DOHH2 (cell line): Measurements from ENCODE around the gene FAAH.
"Not testable (repeated sequence)": the region's sequence is repeated elsewhere in the genome, so short reads cannot be mapped to it uniquely, and the experiment has no call there.

Experiments
- H3F3A ChIP-seq: fragments of 200-600 bp; sonication (generic), shearing (Covaris generic); 2 replicates; pipeline ENCODE4 v1.6.0; 2016; ENCODE audit warnings: antibody characterized with exemption, mild to moderate bottlenecking; ENCODE audit not compliant: control insufficient read depth, insufficient read depth
- H3K27ac ChIP-seq: fragments of 200-600 bp; sonication (generic); 2 replicates; pipeline ENCODE4 v1.5.1; 2014; ENCODE audit warnings: low read depth, mild to moderate bottlenecking, low read length, moderate library complexity
- H3K27me3 ChIP-seq: fragments of 200-600 bp; sonication (generic); 2 replicates; pipeline ENCODE4 v1.6.1; 2014; ENCODE audit warnings: mild to moderate bottlenecking, low read length, mixed read lengths; ENCODE audit not compliant: control insufficient read depth
- H3K36me3 ChIP-seq: fragments of 200-600 bp; sonication (generic); 2 replicates; pipeline ENCODE4 v1.6.1; 2014; ENCODE audit warnings: mild to moderate bottlenecking, low read length, moderate library complexity, mixed read lengths; ENCODE audit not compliant: control insufficient read depth
- H3K4me1 ChIP-seq: fragments of 200-600 bp; sonication (generic); 2 replicates; pipeline ENCODE4 v1.6.1; 2014; ENCODE audit warnings: mild to moderate bottlenecking, low read length, mixed read lengths; ENCODE audit not compliant: control insufficient read depth
- H3K4me2 ChIP-seq: fragments of 200-600 bp; sonication (generic); 2 replicates; pipeline ENCODE4 v1.6.0; 2014; ENCODE audit warnings: mild to moderate bottlenecking, low read length, moderate library complexity
- H3K4me3 ChIP-seq: fragments of 200-600 bp; sonication (generic); 2 replicates; pipeline ENCODE4 v1.5.1; 2014; ENCODE audit warnings: mild to moderate bottlenecking, low read length, mixed read lengths
- H3K79me2 ChIP-seq: fragments of 200-600 bp; sonication (generic); 2 replicates; pipeline ENCODE4 v1.6.1; 2014; ENCODE audit warnings: mild to moderate bottlenecking, low read length, mixed read lengths; ENCODE audit not compliant: control insufficient read depth
- H3K9me2 ChIP-seq: fragments of 200-600 bp; sonication (generic); replicated peaks from 2 replicates; pipeline ENCODE4 v1.6.1; 2014; ENCODE audit warnings: mild to moderate bottlenecking, low read length, mixed read lengths; ENCODE audit not compliant: control insufficient read depth
- H3K9me3 ChIP-seq: fragments of 200-600 bp; sonication (generic); 2 replicates; pipeline ENCODE4 v1.6.1; 2014; ENCODE audit warnings: antibody characterized with exemption, low read length, mixed read lengths; ENCODE audit not compliant: control insufficient read depth, insufficient read depth
- H4K20me1 ChIP-seq: fragments of 200-600 bp; sonication (generic); 2 replicates; pipeline ENCODE4 v1.6.0; 2014; ENCODE audit warnings: low read depth, mild to moderate bottlenecking, antibody characterized with exemption, low read length, moderate library complexity; ENCODE audit not compliant: control insufficient read depth, insufficient read depth
- EZH2phosphoT487 ChIP-seq: fragments of 200-600 bp; sonication (generic); IDR thresholded peaks from 2 replicates; pipeline ENCODE4 v1.6.1; 2017; ENCODE audit warnings: borderline replicate concordance, mild to moderate bottlenecking, antibody characterized with exemption, low read length, moderate library complexity, mixed read lengths
- TF ChIP-seq, protein P1 (sequence below): fragments of 200-600 bp; sonication (generic); IDR thresholded peaks from one replicate; pipeline ENCODE4 v1.5.1; 2014; ENCODE audit warnings: antibody characterized with exemption, mild to moderate bottlenecking, low read depth, low read length; ENCODE audit not compliant: poor library complexity, severe bottlenecking

FAAH gene

DNA sequence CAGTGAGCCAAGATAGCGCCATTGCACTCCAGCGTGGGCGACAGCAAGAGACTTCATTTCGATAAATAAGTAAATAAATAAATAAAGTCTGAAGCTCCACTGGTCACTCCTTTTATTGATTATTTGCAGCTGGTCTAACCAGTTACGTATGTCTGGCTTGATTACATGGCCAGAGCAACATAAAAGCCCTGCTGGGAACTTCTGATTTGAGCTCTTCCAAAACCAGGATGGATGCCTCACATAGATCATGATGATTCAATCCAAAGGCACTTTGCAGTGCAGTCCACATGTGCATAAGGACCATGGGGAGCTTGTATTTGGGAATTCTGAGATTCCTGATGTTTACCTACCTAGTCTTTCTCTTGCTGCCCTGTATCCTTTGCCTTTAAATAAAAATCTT is 29.5 kb upstream of the FAAH start:
- peaks cover 58% of the 10 kb centered on the region for H3K36me3 ChIP-seq
- H3K9me3 ChIP-seq = no peaks in the 10 kb centered on the region
- peaks cover 3% of the 10 kb centered on the region; the same call in 1 of the 2 replicates for H4K20me1 ChIP-seq
- H3K4me1 ChIP-seq = peaks cover 2% of the 10 kb centered on the region
- H3K27ac ChIP-seq = no peak overlapping the region
- TF ChIP-seq EZH2phosphoT487 = no peak
- TF ChIP-seq, protein P1, sequence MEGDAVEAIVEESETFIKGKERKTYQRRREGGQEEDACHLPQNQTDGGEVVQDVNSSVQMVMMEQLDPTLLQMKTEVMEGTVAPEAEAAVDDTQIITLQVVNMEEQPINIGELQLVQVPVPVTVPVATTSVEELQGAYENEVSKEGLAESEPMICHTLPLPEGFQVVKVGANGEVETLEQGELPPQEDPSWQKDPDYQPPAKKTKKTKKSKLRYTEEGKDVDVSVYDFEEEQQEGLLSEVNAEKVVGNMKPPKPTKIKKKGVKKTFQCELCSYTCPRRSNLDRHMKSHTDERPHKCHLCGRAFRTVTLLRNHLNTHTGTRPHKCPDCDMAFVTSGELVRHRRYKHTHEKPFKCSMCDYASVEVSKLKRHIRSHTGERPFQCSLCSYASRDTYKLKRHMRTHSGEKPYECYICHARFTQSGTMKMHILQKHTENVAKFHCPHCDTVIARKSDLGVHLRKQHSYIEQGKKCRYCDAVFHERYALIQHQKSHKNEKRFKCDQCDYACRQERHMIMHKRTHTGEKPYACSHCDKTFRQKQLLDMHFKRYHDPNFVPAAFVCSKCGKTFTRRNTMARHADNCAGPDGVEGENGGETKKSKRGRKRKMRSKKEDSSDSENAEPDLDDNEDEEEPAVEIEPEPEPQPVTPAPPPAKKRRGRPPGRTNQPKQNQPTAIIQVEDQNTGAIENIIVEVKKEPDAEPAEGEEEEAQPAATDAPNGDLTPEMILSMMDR = no peak
- H3K4me2 ChIP-seq = no peak overlapping the region
- H3K9me2 ChIP-seq = no peaks in the 10 kb centered on the region
- H3F3A ChIP-seq = peaks cover 11% of the 10 kb centered on the region
- no peak overlapping the region for H3K4me3 ChIP-seq
- H3K79me2 ChIP-seq = no peaks in the 10 kb centered on the region
- H3K27me3 ChIP-seq = no peaks in the 10 kb centered on the region

DNA sequence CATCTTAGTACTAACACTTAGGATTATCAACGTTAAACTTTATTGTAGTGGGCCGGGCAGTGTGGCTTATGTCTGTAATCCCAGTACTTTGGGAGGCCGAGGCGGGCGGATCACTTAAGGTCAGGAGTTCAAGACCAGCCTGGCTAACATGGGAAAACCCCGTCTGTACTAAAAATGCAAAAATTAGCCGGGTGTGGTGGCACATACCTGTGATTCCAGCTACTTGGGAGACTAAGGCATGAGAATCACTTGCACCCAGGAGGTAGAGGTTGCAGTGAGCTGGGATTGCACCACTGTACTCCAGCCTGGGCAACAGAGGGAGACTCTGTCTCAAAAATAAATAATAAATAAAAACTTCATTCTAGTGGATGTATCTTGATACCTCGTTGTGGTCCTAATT is 28.3 kb upstream of the FAAH start:
- H3K4me1 ChIP-seq = peaks cover 14% of the 10 kb centered on the region
- not testable (repeated sequence) for H3K27ac ChIP-seq, H3K79me2 ChIP-seq, H3K9me3 ChIP-seq, H3K4me3 ChIP-seq, H3K4me2 ChIP-seq, H3K9me2 ChIP-seq, H3K27me3 ChIP-seq, H4K20me1 ChIP-seq
- peaks cover 11% of the 10 kb centered on the region for H3F3A ChIP-seq
- H3K36me3 ChIP-seq = peaks cover 52% of the 10 kb centered on the region

DNA sequence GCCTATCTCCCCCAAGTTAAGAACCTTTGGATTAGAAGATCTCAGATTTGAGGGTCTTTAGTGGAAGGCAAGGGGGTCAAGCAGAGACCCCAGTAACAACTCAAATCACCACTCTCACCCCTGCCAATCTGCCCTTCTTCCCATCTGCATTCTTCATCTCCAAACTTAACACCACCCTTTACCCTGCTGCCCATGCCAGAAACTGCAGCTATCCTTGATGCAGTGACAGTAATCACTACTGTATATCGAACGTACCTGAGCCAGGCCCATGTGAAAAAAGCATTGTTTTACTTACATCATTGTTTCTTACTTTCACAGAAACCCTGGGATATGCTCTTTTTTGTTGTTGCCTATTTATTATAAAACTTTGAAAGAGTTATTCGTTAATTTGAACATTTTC is 27.0 kb upstream of the FAAH start:
- H3F3A ChIP-seq = peaks cover 11% of the 10 kb centered on the region
- H3K4me3 ChIP-seq = no peak overlapping the region
- H3K9me3 ChIP-seq = no peaks in the 10 kb centered on the region
- H3K4me2 ChIP-seq = no peak overlapping the region
- no peaks in the 10 kb centered on the region for H3K9me2 ChIP-seq
- H3K79me2 ChIP-seq = no peaks in the 10 kb centered on the region
- H3K27me3 ChIP-seq = no peaks in the 10 kb centered on the region
- peaks cover 22% of the 10 kb centered on the region for H3K4me1 ChIP-seq
- TF ChIP-seq EZH2phosphoT487 = no peak
- TF ChIP-seq, protein P1 = no peak
- no peak overlapping the region for H3K27ac ChIP-seq
- H3K36me3 ChIP-seq = peaks cover 40% of the 10 kb centered on the region
- no peaks in the 10 kb centered on the region for H4K20me1 ChIP-seq

DNA sequence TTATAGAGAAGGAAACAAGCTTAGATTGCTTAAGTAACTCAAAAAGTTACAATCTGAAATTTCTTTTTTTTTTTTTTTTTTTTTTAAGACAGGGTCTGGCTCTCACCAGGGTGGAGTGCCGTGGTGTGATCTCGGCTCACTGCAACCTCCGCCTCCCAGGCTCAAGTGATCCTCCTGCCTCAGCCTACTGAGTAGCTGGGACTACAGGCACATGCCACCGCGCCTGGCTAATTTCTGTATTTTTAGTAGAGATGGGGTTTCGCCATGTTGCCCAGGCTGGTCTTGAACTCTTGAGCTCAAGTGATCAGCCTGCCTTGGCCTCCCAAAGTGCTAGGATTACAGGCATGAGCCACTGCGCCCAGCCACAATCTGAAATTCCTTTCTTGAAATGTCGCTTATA is 26.4 kb upstream of the FAAH start:
- not testable (repeated sequence) for H3K79me2 ChIP-seq, H3K27ac ChIP-seq, H3K27me3 ChIP-seq, H3K9me3 ChIP-seq, H3K4me2 ChIP-seq, H3K4me3 ChIP-seq, H3K9me2 ChIP-seq, H4K20me1 ChIP-seq
- Histone ChIP-seq H3K4me1 (peaks cover 22% of the 10 kb centered on the region), H3F3A (peaks cover 11% of the 10 kb centered on the region), H3K36me3 (peaks cover 33% of the 10 kb centered on the region)
